ENCODE measurements around the gene RAPGEF4. TPM values are rescaled to one million over a fixed set of nuclear protein-coding genes. Genes with fewer than 3 reads are reported as not detected.

Gene RAPGEF4
- total and polyA plus RNA-seq, 2 of the 13 experiments (the other 11 are each of a cell fraction or from before 2014, with no cell fraction given): 0.78 to 0.91 TPM

DNA sequence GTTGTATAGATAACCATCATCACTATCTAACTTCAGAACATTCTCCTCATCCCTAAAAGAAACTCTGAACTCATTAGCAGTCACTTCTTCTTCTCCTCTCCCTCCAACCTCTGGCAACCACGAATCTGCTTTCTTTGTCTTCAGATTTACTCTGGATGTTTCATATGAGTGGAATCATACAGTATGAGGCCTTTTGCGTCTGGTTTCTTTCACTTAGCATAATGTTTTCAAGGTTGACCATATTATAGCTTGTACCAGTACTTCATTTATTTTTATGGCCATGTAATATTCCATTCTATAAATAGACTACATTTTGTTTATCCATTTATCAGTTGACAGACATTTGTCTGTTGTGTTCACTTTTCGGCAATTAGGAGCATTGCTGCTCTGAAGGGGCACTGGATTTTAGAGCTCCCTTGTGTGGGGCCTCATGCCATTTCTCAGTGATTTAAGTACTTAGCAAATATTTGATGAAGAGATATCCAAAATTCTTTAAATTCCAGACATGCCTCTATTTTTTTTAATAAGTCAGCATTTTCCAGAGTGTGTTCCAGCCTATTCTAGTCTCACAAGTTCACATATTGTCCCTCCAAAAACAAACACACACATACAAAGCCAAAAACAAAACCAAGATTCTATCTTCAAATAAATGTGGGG is 317.5 kb downstream of the RAPGEF4 start (continued):
- TF ChIP-seq, protein P1, sequence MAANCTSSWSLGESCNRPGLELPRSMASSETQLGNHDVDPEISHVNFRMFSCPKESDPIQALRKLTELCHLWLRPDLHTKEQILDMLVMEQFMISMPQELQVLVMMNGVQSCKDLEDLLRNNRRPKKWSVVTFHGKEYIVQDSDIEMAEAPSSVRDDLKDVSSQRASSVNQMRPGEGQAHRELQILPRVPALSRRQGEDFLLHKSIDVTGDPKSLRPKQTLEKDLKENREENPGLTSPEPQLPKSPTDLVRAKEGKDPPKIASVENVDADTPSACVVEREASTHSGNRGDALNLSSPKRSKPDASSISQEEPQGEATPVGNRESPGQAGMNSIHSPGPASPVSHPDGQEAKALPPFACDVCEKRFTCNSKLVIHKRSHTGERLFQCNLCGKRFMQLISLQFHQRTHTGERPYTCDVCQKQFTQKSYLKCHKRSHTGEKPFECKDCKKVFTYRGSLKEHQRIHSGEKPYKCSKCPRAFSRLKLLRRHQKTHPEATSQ (CRISPR knock-in tag; IDR thresholded peaks at IDR 0.05; ENCODE audit: borderline replicate concordance): no peak
- no peak for TF ChIP-seq SIX4 (CRISPR knock-in tag; IDR thresholded peaks at IDR 0.05)
- TF ChIP-seq, protein P2, sequence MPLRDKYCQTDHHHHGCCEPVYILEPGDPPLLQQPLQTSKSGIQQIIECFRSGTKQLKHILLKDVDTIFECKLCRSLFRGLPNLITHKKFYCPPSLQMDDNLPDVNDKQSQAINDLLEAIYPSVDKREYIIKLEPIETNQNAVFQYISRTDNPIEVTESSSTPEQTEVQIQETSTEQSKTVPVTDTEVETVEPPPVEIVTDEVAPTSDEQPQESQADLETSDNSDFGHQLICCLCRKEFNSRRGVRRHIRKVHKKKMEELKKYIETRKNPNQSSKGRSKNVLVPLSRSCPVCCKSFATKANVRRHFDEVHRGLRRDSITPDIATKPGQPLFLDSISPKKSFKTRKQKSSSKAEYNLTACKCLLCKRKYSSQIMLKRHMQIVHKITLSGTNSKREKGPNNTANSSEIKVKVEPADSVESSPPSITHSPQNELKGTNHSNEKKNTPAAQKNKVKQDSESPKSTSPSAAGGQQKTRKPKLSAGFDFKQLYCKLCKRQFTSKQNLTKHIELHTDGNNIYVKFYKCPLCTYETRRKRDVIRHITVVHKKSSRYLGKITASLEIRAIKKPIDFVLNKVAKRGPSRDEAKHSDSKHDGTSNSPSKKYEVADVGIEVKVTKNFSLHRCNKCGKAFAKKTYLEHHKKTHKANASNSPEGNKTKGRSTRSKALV (CRISPR knock-in tag; IDR thresholded peaks at IDR 0.05): no peak
- TF ChIP-seq, protein P3, sequence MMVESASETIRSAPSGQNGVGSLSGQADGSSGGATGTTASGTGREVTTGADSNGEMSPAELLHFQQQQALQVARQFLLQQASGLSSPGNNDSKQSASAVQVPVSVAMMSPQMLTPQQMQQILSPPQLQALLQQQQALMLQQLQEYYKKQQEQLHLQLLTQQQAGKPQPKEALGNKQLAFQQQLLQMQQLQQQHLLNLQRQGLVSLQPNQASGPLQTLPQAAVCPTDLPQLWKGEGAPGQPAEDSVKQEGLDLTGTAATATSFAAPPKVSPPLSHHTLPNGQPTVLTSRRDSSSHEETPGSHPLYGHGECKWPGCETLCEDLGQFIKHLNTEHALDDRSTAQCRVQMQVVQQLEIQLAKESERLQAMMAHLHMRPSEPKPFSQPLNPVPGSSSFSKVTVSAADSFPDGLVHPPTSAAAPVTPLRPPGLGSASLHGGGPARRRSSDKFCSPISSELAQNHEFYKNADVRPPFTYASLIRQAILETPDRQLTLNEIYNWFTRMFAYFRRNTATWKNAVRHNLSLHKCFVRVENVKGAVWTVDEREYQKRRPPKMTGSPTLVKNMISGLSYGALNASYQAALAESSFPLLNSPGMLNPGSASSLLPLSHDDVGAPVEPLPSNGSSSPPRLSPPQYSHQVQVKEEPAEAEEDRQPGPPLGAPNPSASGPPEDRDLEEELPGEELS (CRISPR knock-in tag; IDR thresholded peaks at IDR 0.05): 0 out of 2 replicates have a peak, but pooled peaks have one; percentile 19
- no peak for TF ChIP-seq CREM (IDR thresholded peaks at IDR 0.05)
- TF ChIP-seq CREM (CRISPR knock-in tag; IDR thresholded peaks at IDR 0.05): no peak
- peak; percentile 97 for TF ChIP-seq MAFK (conservative IDR thresholded peaks at IDR 0.05 in 1 of 2, IDR thresholded peaks at IDR 0.05 in 1 of 2; ENCODE audit: low read length in 2 of 2)
- TF ChIP-seq HDAC2 (CRISPR knock-in tag; IDR thresholded peaks at IDR 0.05): no peak
- TF ChIP-seq HMG20A (CRISPR knock-in tag; IDR thresholded peaks at IDR 0.05; ENCODE audit: borderline replicate concordance): peak; percentile 43; the same call in 1 of the 2 replicates
- TF ChIP-seq, protein P4, sequence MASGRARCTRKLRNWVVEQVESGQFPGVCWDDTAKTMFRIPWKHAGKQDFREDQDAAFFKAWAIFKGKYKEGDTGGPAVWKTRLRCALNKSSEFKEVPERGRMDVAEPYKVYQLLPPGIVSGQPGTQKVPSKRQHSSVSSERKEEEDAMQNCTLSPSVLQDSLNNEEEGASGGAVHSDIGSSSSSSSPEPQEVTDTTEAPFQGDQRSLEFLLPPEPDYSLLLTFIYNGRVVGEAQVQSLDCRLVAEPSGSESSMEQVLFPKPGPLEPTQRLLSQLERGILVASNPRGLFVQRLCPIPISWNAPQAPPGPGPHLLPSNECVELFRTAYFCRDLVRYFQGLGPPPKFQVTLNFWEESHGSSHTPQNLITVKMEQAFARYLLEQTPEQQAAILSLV (CRISPR knock-in tag; IDR thresholded peaks at IDR 0.05; ENCODE audit: borderline replicate concordance): no peak
- peak; percentile 76; the same call in 1 of the 2 replicates for TF ChIP-seq GFI1 (CRISPR knock-in tag; IDR thresholded peaks at IDR 0.05; ENCODE audit: borderline replicate concordance)
- no peak for TF ChIP-seq HCFC1 (IDR thresholded peaks at IDR 0.05; ENCODE audit: low read depth, low read length)
- TF ChIP-seq ZNF598 (CRISPR knock-in tag; IDR thresholded peaks at IDR 0.05; ENCODE audit: borderline replicate concordance): no peak
- no peak for TF ChIP-seq MEIS2 (CRISPR knock-in tag; IDR thresholded peaks at IDR 0.05)
- no peak for TF ChIP-seq ZNF850 (CRISPR knock-in tag; conservative IDR thresholded peaks at IDR 0.05)
- TF ChIP-seq MAFF (IDR thresholded peaks at IDR 0.05; ENCODE audit: low read depth, low read length): peak; percentile 96
- TF ChIP-seq KDM4B (CRISPR knock-in tag; IDR thresholded peaks at IDR 0.05): no peak
- TF ChIP-seq MEF2D (CRISPR knock-in tag; IDR thresholded peaks at IDR 0.05): peak; percentile 53; the same call in 1 of the 2 replicates
- peak; percentile 39; the same call in 1 of the 2 replicates for TF ChIP-seq FOXA3 (CRISPR knock-in tag; IDR thresholded peaks at IDR 0.05)
- TF ChIP-seq NFIC (IDR thresholded peaks at IDR 0.05; ENCODE audit: low read length): 0 out of 2 replicates have a peak, but pooled peaks have one; percentile 27
- TF ChIP-seq, protein P5, sequence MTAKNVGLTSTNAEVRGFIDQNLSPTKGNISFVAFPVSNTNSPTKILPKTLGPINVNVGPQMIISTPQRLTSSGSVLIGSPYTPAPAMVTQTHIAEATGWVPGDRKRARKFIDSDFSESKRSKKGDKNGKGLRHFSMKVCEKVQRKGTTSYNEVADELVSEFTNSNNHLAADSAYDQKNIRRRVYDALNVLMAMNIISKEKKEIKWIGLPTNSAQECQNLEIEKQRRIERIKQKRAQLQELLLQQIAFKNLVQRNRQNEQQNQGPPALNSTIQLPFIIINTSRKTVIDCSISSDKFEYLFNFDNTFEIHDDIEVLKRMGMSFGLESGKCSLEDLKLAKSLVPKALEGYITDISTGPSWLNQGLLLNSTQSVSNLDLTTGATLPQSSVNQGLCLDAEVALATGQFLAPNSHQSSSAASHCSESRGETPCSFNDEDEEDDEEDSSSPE (CRISPR knock-in tag; IDR thresholded peaks at IDR 0.05): no peak
- TF ChIP-seq SAP130 (CRISPR knock-in tag; IDR thresholded peaks at IDR 0.05; ENCODE audit: low read depth): 0 out of 2 replicates have a peak, but pooled peaks have one; percentile 17
- TF ChIP-seq ZNF510 (CRISPR knock-in tag; IDR thresholded peaks at IDR 0.05; ENCODE audit: low read depth): no peak
- peak; percentile 93 for TF ChIP-seq TEAD3 (CRISPR knock-in tag; optimal IDR thresholded peaks at IDR 0.05; ENCODE audit: borderline replicate concordance)

All from HepG2 (cell line).